Testis (tissue), 2 donors: ENCODE results near the gene CAMTA1.

Source experiments
- CTCF ChIP-seq, 3 experiments: fragments of 450-650 bp in 2 of 3; fragments of 200-600 bp in 1 of 3; sonication (generic) in 1 of 3; IDR thresholded peaks; one replicate each; pipeline ENCODE4 v1.5.1; 2016 to 2019; ENCODE audit warnings: antibody characterized with exemption in 3 of 3, mild to moderate bottlenecking in 2 of 3, moderate library complexity in 1 of 3
- POLR2A ChIP-seq: fragments of 450-650 bp; IDR thresholded peaks from one replicate; pipeline ENCODE4 v1.6.1; 2017; ENCODE audit warnings: antibody characterized with exemption, mild to moderate bottlenecking, moderate library complexity

- no peak for TF ChIP-seq CTCF (IDR thresholded peaks at IDR 0.05)
- no peak for TF ChIP-seq POLR2A
Observed at GRCh38 chr1:7418442-7419080, 633.3 kb downstream of the CAMTA1 start.
